ENCODE measurements around the gene TOM1L2. TPM values are rescaled to one million over a fixed set of nuclear protein-coding genes. Genes with fewer than 3 reads are reported as not detected.

Gene TOM1L2
- total and polyA plus RNA-seq, 8 donors: 13.3 to 154 (median 41.1) TPM

DNA sequence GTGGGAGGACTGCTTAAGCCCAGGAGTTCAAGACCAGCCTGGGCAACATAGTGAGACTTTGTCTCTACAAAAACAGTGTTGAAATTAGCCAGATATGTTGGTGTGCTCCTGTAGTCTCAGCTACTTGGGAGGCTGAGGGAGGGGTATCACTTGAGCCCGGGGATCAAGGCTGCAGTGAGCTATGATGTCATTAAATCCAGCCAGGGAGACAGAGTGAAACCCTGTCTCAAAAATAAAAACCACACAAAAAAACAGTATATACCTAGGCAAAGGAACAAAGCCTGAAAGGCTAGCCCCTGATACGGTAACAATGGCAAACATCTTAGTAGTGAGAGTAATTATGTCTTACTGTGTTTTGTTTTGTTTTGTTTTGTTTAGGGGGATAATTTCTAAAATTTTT is 38.0 kb downstream of the TOM1L2 start:
- DNase-seq: no peak
- H3K4me1 ChIP-seq: peaks cover 11 to 86% (median 51%) of the 10 kb centered on the region in 4 donors
- WGBS, 5 donors: 76 to 86% (median 80%) methylated on average over 2 of the region's 2 CpGs
- TF ChIP-seq POLR2A (IDR thresholded peaks at IDR 0.05) (no peak), EP300 (IDR thresholded peaks at IDR 0.05) (no peak), POLR2AphosphoS5 (IDR thresholded peaks at IDR 0.05) (no peak)
- TF ChIP-seq, protein P1, sequence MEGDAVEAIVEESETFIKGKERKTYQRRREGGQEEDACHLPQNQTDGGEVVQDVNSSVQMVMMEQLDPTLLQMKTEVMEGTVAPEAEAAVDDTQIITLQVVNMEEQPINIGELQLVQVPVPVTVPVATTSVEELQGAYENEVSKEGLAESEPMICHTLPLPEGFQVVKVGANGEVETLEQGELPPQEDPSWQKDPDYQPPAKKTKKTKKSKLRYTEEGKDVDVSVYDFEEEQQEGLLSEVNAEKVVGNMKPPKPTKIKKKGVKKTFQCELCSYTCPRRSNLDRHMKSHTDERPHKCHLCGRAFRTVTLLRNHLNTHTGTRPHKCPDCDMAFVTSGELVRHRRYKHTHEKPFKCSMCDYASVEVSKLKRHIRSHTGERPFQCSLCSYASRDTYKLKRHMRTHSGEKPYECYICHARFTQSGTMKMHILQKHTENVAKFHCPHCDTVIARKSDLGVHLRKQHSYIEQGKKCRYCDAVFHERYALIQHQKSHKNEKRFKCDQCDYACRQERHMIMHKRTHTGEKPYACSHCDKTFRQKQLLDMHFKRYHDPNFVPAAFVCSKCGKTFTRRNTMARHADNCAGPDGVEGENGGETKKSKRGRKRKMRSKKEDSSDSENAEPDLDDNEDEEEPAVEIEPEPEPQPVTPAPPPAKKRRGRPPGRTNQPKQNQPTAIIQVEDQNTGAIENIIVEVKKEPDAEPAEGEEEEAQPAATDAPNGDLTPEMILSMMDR (IDR thresholded peaks at IDR 0.05): no peak
- H3K4me3 ChIP-seq: no peak overlapping the region
- no peaks in the 10 kb centered on the region for H3K36me3 ChIP-seq
- H3K27ac ChIP-seq: no peak overlapping the region
- intact Hi-C loops (cut with DNase I; ENCODE audit: low total_unique reads): no loop called here
- H3K27me3 ChIP-seq: no peaks in the 10 kb centered on the region
- no peaks in the 10 kb centered on the region for H3K9me3 ChIP-seq

DNA sequence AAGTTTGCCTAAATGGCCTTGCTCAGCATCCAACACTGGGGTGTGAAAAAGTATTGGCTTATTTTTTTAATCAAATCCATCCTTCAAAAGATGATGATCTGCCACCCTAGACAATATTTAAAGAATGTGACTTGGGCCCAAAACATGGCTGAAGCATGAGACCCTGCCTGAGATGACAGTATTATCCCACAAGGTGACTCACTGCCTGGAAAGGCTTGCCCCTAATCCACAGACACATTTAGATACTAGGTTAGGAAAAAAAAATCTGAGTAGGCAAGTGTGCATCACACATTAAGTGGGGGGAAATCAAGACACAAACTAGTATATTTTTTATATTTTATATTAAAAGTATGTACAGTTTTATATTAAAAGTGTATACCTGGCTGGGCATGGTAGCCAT is 38.4 kb downstream of the TOM1L2 start:
- intact Hi-C loops (cut with DNase I; ENCODE audit: low total_unique reads): no loop called here
- Histone ChIP-seq H3K4me1 (peaks cover 11 to 86% (median 53%) of the 10 kb centered on the region in 4 donors), H3K27me3 (no peaks in the 10 kb centered on the region)

DNA sequence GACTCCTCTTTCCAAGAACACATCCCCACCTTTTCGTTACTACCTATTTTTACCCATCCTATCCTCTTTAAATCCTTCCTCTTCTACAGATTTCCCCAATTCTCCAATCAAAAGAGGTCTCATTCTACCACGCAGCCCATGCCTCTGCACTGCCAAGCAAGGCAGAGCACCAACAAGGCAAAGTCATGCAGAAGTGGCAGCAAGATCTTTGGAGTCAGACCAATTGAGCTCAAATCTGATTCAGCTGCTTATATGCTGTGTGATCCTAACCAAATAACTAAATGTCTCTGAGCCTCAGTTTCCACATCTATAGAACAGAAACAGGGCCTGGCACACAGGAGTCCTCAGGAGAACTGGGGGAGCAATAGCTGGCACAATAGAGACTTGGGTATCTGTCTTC is 41.0 kb downstream of the TOM1L2 start:
- TF ChIP-seq POLR2AphosphoS5 (IDR thresholded peaks at IDR 0.05): no peak
- TF ChIP-seq POLR2A (IDR thresholded peaks at IDR 0.05): no peak
- no peak for TF ChIP-seq EP300 (IDR thresholded peaks at IDR 0.05)
- TF ChIP-seq, protein P1 (IDR thresholded peaks at IDR 0.05): no peak
- 76 to 93% (median 84%) methylated on average over 2 of the region's 2 CpGs for WGBS, 5 donors
- H3K27me3 ChIP-seq: no peaks in the 10 kb centered on the region
- no peaks in the 10 kb centered on the region for H3K36me3 ChIP-seq
- no peak overlapping the region for H3K27ac ChIP-seq
- intact Hi-C loops (cut with DNase I; ENCODE audit: low total_unique reads): no loop called here
- no peak overlapping the region for H3K4me3 ChIP-seq
- H3K4me1 ChIP-seq: peaks cover 16 to 87% (median 58%) of the 10 kb centered on the region in 4 donors
- H3K9me3 ChIP-seq: no peaks in the 10 kb centered on the region
- DNase-seq: no peak

More for the DNA sequence above, 38.4 kb downstream of the TOM1L2 start:
- Histone ChIP-seq H3K36me3 (no peaks in the 10 kb centered on the region), H3K9me3 (no peaks in the 10 kb centered on the region), H3K4me3 (no peak overlapping the region), H3K27ac (no peak overlapping the region)
- TF ChIP-seq POLR2AphosphoS5 (IDR thresholded peaks at IDR 0.05) (no peak), POLR2A (IDR thresholded peaks at IDR 0.05) (no peak), EP300 (IDR thresholded peaks at IDR 0.05) (no peak)
- TF ChIP-seq, protein P1 (IDR thresholded peaks at IDR 0.05): no peak
- DNase-seq: no peak

DNA sequence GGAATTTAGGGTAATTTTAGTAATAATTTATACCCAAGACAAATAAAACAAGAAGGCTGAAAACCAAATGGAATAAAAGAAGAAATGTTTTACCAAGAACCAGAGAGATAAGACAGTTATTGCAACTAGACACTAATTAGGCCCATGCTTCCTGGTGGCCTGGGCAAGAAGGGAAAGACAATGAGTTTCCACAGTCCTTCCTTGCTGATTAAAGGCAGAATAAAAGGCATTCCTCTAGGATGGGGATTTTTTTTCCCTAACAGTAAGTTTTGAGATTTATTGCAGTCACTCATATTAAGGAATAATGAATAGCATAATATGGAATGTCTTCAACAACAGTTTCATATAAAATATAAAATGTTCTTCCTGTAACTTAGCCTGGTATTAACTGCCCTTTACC is 41.5 kb downstream of the TOM1L2 start:
- TF ChIP-seq, protein P1 (IDR thresholded peaks at IDR 0.05): no peak
- TF ChIP-seq POLR2AphosphoS5 (IDR thresholded peaks at IDR 0.05): no peak
- no peak for TF ChIP-seq EP300 (IDR thresholded peaks at IDR 0.05)
- TF ChIP-seq POLR2A (IDR thresholded peaks at IDR 0.05): no peak
- Histone ChIP-seq H3K4me3 (no peak overlapping the region), H3K27me3 (no peaks in the 10 kb centered on the region), H3K36me3 (no peaks in the 10 kb centered on the region), H3K27ac (no peak overlapping the region), H3K9me3 (no peaks in the 10 kb centered on the region), H3K4me1 (peaks cover 11 to 86% (median 54%) of the 10 kb centered on the region in 4 donors)
- DNase-seq: no peak
- intact Hi-C loops (cut with DNase I; ENCODE audit: low total_unique reads): no loop called here

Data from stomach (tissue), 9 donors.